Panc1 (cell line): Measurements from ENCODE around the gene TTPAL. TPM values are rescaled to one million over a fixed set of nuclear protein-coding genes. Genes with fewer than 3 reads are reported as not detected.

Experiments
- ATAC-seq: fragments of 200-7000 bp; cut with Tn5 transposase; 2 replicates; pipeline ENCODE4 v1.9.1; 2020; ENCODE audit warnings: mild to moderate bottlenecking, moderate library complexity
- BruUV-seq: library from RNA; stranded (reverse); fragments of 400-500 nt; replicated peaks from 2 replicates; lab custom pipeline; 2021; lab: Mats Ljungman, UMichigan
- CTCF ChIA-PET: fragments of 300-600 bp; sonication (Branson Sonifier 250); formaldehyde crosslinking; loops from one replicate; lab custom pipeline; 2022; ENCODE audit warnings: antibody characterized with exemption; lab: Charles Lee
- POLR2A ChIA-PET: fragments of 300-600 bp; sonication (Branson Sonifier 250); formaldehyde crosslinking; loops from one replicate; lab custom pipeline; 2022; ENCODE audit warnings: antibody characterized with exemption; lab: Charles Lee
- DNase-seq: peaks from one replicate; pipeline ENCODE4 v3.0.0-alpha.2; 2010; ENCODE audit warnings: low read depth, low spot score
- H3K27ac ChIP-seq: 2 replicates; pipeline ENCODE4 v1.5.1; 2011; ENCODE audit warnings: mild to moderate bottlenecking, low read length, inconsistent platforms
- H3K27me3 ChIP-seq: fragments of 200-500 bp; sonication (Bioruptor generic); 2 replicates; pipeline ENCODE4 v1.6.0; 2014; ENCODE audit warnings: low read length, inconsistent platforms; ENCODE audit not compliant: control insufficient read depth, insufficient read depth
- H3K36me3 ChIP-seq: fragments of 200-500 bp; sonication (Bioruptor generic); 2 replicates; pipeline ENCODE4 v1.5.1; 2014; ENCODE audit warnings: inconsistent platforms, mild to moderate bottlenecking, low read length, moderate library complexity; ENCODE audit not compliant: control insufficient read depth, insufficient read depth
- H3K4me1 ChIP-seq: 2 replicates; pipeline ENCODE4 v1.5.1; 2011; ENCODE audit warnings: inconsistent platforms, mild to moderate bottlenecking, low read length, moderate library complexity; ENCODE audit not compliant: control insufficient read depth, insufficient read depth
- H3K4me3 ChIP-seq, 2 experiments: 2 replicates each; pipeline ENCODE4 v1.5.1; 2011 to 2012; ENCODE audit warnings: low read depth in 2 of 2, low read length in 2 of 2, mild to moderate bottlenecking in 2 of 2, inconsistent platforms in 1 of 2, moderate library complexity in 1 of 2
- H3K9me3 ChIP-seq: fragments of 200-500 bp; sonication (Bioruptor generic); 2 replicates; pipeline ENCODE4 v1.5.1; 2014; ENCODE audit warnings: low read depth, mild to moderate bottlenecking, inconsistent platforms, low read length, moderate library complexity; ENCODE audit not compliant: control insufficient read depth, insufficient read depth
- POLR2AphosphoS5 ChIP-seq: IDR thresholded peaks from 2 replicates; pipeline ENCODE4 v1.6.1; 2012; ENCODE audit warnings: mild to moderate bottlenecking, low read depth, low read length, moderate library complexity
- REST ChIP-seq, 2 experiments: IDR thresholded peaks; 2 replicates each; pipeline ENCODE4 v1.6.1; 2011 to 2012; ENCODE audit warnings: low read depth in 2 of 2, control low read depth in 1 of 2, low read length in 1 of 2, mild to moderate bottlenecking in 1 of 2, moderate library complexity in 1 of 2; ENCODE audit not compliant: insufficient read depth in 1 of 2
- SIN3A ChIP-seq: IDR thresholded peaks from 2 replicates; pipeline ENCODE4 v1.6.1; 2012; ENCODE audit warnings: low read depth, mild to moderate bottlenecking, low read length, moderate library complexity, borderline replicate concordance; ENCODE audit not compliant: insufficient read depth
- TCF7L2 ChIP-seq: IDR thresholded peaks from 2 replicates; pipeline ENCODE4 v1.6.1; 2011; ENCODE audit warnings: mild to moderate bottlenecking, low read depth, low read length, inconsistent platforms
- in situ Hi-C: cut with HindIII; loops from 2 replicates; pipeline ENCODE4 v1.10.0; 2016; ENCODE audit warnings: low sequenced_read_pairs, low pct_unique_long_range_greater_than_20kb
- intact Hi-C: fragments of 100-400 bp; cut with micrococcal nuclease; formaldehyde crosslinking; loops from one replicate; pipeline ENCODE4 v1.10.0; 2022; ENCODE audit not compliant: unreplicated experiment
- total RNA-seq: library from RNA; stranded (reverse); gene quantifications from one replicate; pipeline ENCODE4 v1.2.1, GENCODE V29; 2021; ENCODE audit not compliant: unreplicated experiment

Gene TTPAL
- total RNA-seq, 1 experiment from 2014 or later = 37.4 TPM

GRCh38 chr20:44463466-44463865, 12.2 kb upstream of the TTPAL start:
- no TSS peak for BruUV-seq
- ATAC-seq (no peak), DNase-seq (no peak)
- in situ Hi-C loops = loop anchor here (10.0 kb wide), 1 partner anchor 79 kb away; no protein-coding TSS in a partner anchor
- ChIA-PET CTCF (no interaction called here), POLR2A (no interaction called here)
- intact Hi-C loops = loop anchor here (10.0 kb wide), 1 partner anchor 149 kb away; the partner anchor contains the start of gene FITM2
- H3K27ac ChIP-seq = no peak overlapping the region
- H3K36me3 ChIP-seq = no peaks in the 10 kb centered on the region
- H3K9me3 ChIP-seq = no peaks in the 10 kb centered on the region
- H3K27me3 ChIP-seq = no peaks in the 10 kb centered on the region
- no peak for TF ChIP-seq SIN3A
- no peak for TF ChIP-seq TCF7L2
- no peak for TF ChIP-seq POLR2AphosphoS5
- no peak for TF ChIP-seq REST (IDR thresholded peaks at IDR 0.05; ENCODE audit: insufficient read depth in 1 of 2, low read depth in 2 of 2, low read length in 1 of 2)
- no peak overlapping the region for H3K4me3 ChIP-seq
- H3K4me1 ChIP-seq = no peaks in the 10 kb centered on the region

GRCh38 chr20:44464514-44464913, 11.2 kb upstream of the TTPAL start:
- in situ Hi-C loops = loop anchor here (10.0 kb wide), 1 partner anchor 80 kb away; no protein-coding TSS in a partner anchor

More at GRCh38 chr20:44464514-44464913, 11.2 kb upstream of the TTPAL start:
- no peak for ATAC-seq
- Histone ChIP-seq H3K27ac (no peak overlapping the region), H3K27me3 (no peaks in the 10 kb centered on the region), H3K4me1 (no peaks in the 10 kb centered on the region), H3K4me3 (no peak overlapping the region), H3K36me3 (no peaks in the 10 kb centered on the region), H3K9me3 (no peaks in the 10 kb centered on the region)
- BruUV-seq = no TSS peak
- intact Hi-C loops = loop anchor here (10.0 kb wide), 1 partner anchor 150 kb away; the partner anchor contains the start of gene FITM2
- DNase-seq = no peak
- CTCF ChIA-PET = no interaction called here
- TF ChIP-seq REST (IDR thresholded peaks at IDR 0.05; ENCODE audit: insufficient read depth in 1 of 2, low read depth in 2 of 2, low read length in 1 of 2) (no peak), TCF7L2 (no peak), SIN3A (no peak)
- POLR2A ChIA-PET = no interaction called here
